BJ (cell line): ENCODE measurements around the gene CCL22. TPM values are rescaled to one million over a fixed set of nuclear protein-coding genes. Genes with fewer than 3 reads are reported as not detected.

Experiments
- CTCF ChIA-PET: fragments of 350-600 bp; formaldehyde crosslinking; extraction: SDS; loops from one replicate; lab custom pipeline; 2021; ENCODE audit warnings: antibody characterized with exemption, inconsistent platforms; lab: Yijun Ruan, JAX
- POLR2A ChIA-PET: fragments of 300-600 bp; sonication (Branson Sonifier 250); formaldehyde crosslinking; extraction: SDS; loops from one replicate; lab custom pipeline; 2021; ENCODE audit warnings: antibody characterized with exemption; lab: Charles Lee
- DNase-seq: peaks from one replicate; pipeline ENCODE4 v3.0.0-alpha.2; 2011; ENCODE audit warnings: low read depth
- H3K27me3 ChIP-seq: 2 replicates; pipeline ENCODE4 v1.6.0; 2011; ENCODE audit warnings: low read length; ENCODE audit not compliant: control insufficient read depth, insufficient read depth
- H3K36me3 ChIP-seq: 2 replicates; pipeline ENCODE4 v1.5.1; 2011; ENCODE audit warnings: low read length; ENCODE audit not compliant: control insufficient read depth, insufficient read depth
- H3K4me3 ChIP-seq: 2 replicates; pipeline ENCODE4 v1.5.1; 2011; ENCODE audit warnings: low read depth, mild to moderate bottlenecking, control low read depth, low read length
- CTCF ChIP-seq: IDR thresholded peaks from 2 replicates; pipeline ENCODE4 v1.5.1; 2011; ENCODE audit warnings: low read depth, mild to moderate bottlenecking, control low read depth, inconsistent platforms, low read length, moderate library complexity; ENCODE audit not compliant: insufficient read depth
- polyA plus RNA-seq: library from polyadenylated mRNA; depleted of rRNA; stranded (reverse); fragments of >200 nt; gene quantifications from 2 replicates; pipeline ENCODE4 v1.2.3, GENCODE V29; 2011

Gene CCL22
- polyA plus RNA-seq, 1 experiment: not detected

- CTCF ChIA-PET: interaction anchor here (1.6 kb wide), 1 partner anchor 69 kb away, joined by 3 read pairs; no protein-coding TSS in a partner anchor
- POLR2A ChIA-PET: no interaction called here
- Histone ChIP-seq H3K27me3 (peaks cover 25% of the 10 kb centered on the region), H3K4me3 (no peak overlapping the region), H3K36me3 (no peaks in the 10 kb centered on the region)
- DNase-seq: no peak
- TF ChIP-seq CTCF: no peak
Measured at GRCh38 chr16:57347858-57348257, 10.7 kb upstream of the CCL22 start.

GRCh38 chr16:57348327-57348726 lies 10.3 kb upstream of the CCL22 start:
- ChIA-PET POLR2A (no interaction called here), CTCF (interaction anchor here (1.6 kb wide), 1 partner anchor 69 kb away, joined by 3 read pairs; no protein-coding TSS in a partner anchor)
- Histone ChIP-seq H3K4me3 (no peak overlapping the region), H3K27me3 (peaks cover 21% of the 10 kb centered on the region), H3K36me3 (no peaks in the 10 kb centered on the region)
- DNase-seq: no peak
- TF ChIP-seq CTCF: no peak

GRCh38 chr16:57349212-57350031 lies 9.2 kb upstream of the CCL22 start:
- Histone ChIP-seq H3K36me3 (no peaks in the 10 kb centered on the region), H3K27me3 (peaks cover 15% of the 10 kb centered on the region), H3K4me3 (no peak overlapping the region)
- ChIA-PET POLR2A (no interaction called here), CTCF (interaction anchor here (1.6 kb wide), 1 partner anchor 68 kb away, joined by 3 read pairs; no protein-coding TSS in a partner anchor)
- no peak for DNase-seq
- TF ChIP-seq CTCF: no peak

- Histone ChIP-seq H3K27me3 (peaks cover 18% of the 10 kb centered on the region), H3K4me3 (no peak overlapping the region), H3K36me3 (no peaks in the 10 kb centered on the region)
- CTCF ChIA-PET: interaction anchor here (0.8 kb wide), 1 partner anchor 64 kb away, joined by 3 read pairs; no protein-coding TSS in a partner anchor
- TF ChIP-seq CTCF: no peak
- no peak for DNase-seq
- POLR2A ChIA-PET: no interaction called here
Measured at GRCh38 chr16:57352636-57353047, 5.9 kb upstream of the CCL22 start.

- H3K4me3 ChIP-seq: no peak overlapping the region
- no peak for DNase-seq
- POLR2A ChIA-PET: no interaction called here
- H3K27me3 ChIP-seq: peaks cover 15% of the 10 kb centered on the region
- CTCF ChIA-PET: no interaction called here
- TF ChIP-seq CTCF: no peak
- H3K36me3 ChIP-seq: no peaks in the 10 kb centered on the region
Measured at GRCh38 chr16:57354311-57354710, 4.3 kb upstream of the CCL22 start.
